HepG2 (cell line): ENCODE data around the gene DOC2A.
A peak's percentile ranks its signal among the peaks of the same experiment; 100 is the strongest.

Source experiments
- CTCF ChIP-seq: sonication (generic); formaldehyde crosslinking; IDR thresholded peaks from 2 replicates; pipeline ENCODE4 v1.5.0; 2020; ENCODE audit warnings: mild to moderate bottlenecking, missing genetic modification reagents, moderate library complexity
- HNRNPH1 ChIP-seq: fragments of 200-400 bp; formaldehyde crosslinking; optimal IDR thresholded peaks from 2 replicates; pipeline ENCODE3; 2017; ENCODE audit warnings: mild to moderate bottlenecking, low read depth, low read length
- IRF1 ChIP-seq: sonication (generic); formaldehyde crosslinking; IDR thresholded peaks from 2 replicates; pipeline ENCODE4 v1.4.0; 2020; ENCODE audit warnings: low read depth, mild to moderate bottlenecking, missing genetic modification reagents
- NBN ChIP-seq: fragments of 450-650 bp; conservative IDR thresholded peaks from 2 replicates; pipeline ENCODE4 v1.6.1; 2017
- NR2F1 ChIP-seq, 2 experiments: fragments of 450-650 bp in 1 of 2; formaldehyde crosslinking in 1 of 2; IDR thresholded peaks; 2 replicates each; pipeline versions ENCODE4 v1.5.0 to v1.6.1; 2016 to 2020; ENCODE audit warnings: mild to moderate bottlenecking in 1 of 2, missing compliant biosample characterization in 1 of 2, missing genetic modification reagents in 1 of 2, moderate library complexity in 1 of 2
- NR3C1 ChIP-seq: sonication (generic); formaldehyde crosslinking; IDR thresholded peaks from 2 replicates; pipeline ENCODE4 v1.4.0; 2020; ENCODE audit warnings: missing genetic modification reagents
- YY1 ChIP-seq: IDR thresholded peaks from 2 replicates; pipeline ENCODE4 v1.6.1; 2011; ENCODE audit warnings: low read length, low read depth, moderate library complexity, mild to moderate bottlenecking; ENCODE audit not compliant: insufficient read depth, insufficient replicate concordance
- ZNF281 ChIP-seq: sonication (generic); formaldehyde crosslinking; IDR thresholded peaks from 2 replicates; pipeline ENCODE4 v1.4.0; 2020; ENCODE audit warnings: missing genetic modification reagents, borderline replicate concordance
- ZNF468 ChIP-seq: sonication (generic); formaldehyde crosslinking; IDR thresholded peaks from 2 replicates; pipeline ENCODE4 v1.8.0; 2022; ENCODE audit warnings: mild to moderate bottlenecking, moderate library complexity, missing genetic modification reagents
- ZNF549 ChIP-seq: sonication (generic); formaldehyde crosslinking; IDR thresholded peaks from 2 replicates; pipeline ENCODE4 v1.5.0; 2020; ENCODE audit warnings: missing genetic modification reagents
- ZNF616 ChIP-seq: sonication (generic); formaldehyde crosslinking; IDR thresholded peaks from 2 replicates; pipeline ENCODE4 v1.5.0; 2020; ENCODE audit warnings: low read depth, mild to moderate bottlenecking, missing genetic modification reagents
- ZNF768 ChIP-seq: sonication (generic); formaldehyde crosslinking; IDR thresholded peaks from 2 replicates; pipeline ENCODE4 v1.4.0; 2020; ENCODE audit warnings: missing genetic modification reagents

- TF ChIP-seq ZNF281 (CRISPR knock-in tag) (no peak), ZNF768 (CRISPR knock-in tag) (peak; percentile 59; the same call in 1 of the 2 replicates), HNRNPH1 (no peak), YY1 (no peak), NR3C1 (CRISPR knock-in tag) (no peak), ZNF616 (CRISPR knock-in tag) (no peak), ZNF468 (no peak), NR2F1 (CRISPR knock-in tag; IDR thresholded peaks at IDR 0.05) (no peak), CTCF (CRISPR knock-in tag) (no peak), IRF1 (CRISPR knock-in tag) (no peak), ZNF549 (CRISPR knock-in tag) (no peak), NBN (no peak)
Observed at GRCh38 chr16:29968205-29968604, 42.6 kb downstream of the DOC2A start.
